ENCODE measurements around the gene GREM2.

Gene GREM2

DNA sequence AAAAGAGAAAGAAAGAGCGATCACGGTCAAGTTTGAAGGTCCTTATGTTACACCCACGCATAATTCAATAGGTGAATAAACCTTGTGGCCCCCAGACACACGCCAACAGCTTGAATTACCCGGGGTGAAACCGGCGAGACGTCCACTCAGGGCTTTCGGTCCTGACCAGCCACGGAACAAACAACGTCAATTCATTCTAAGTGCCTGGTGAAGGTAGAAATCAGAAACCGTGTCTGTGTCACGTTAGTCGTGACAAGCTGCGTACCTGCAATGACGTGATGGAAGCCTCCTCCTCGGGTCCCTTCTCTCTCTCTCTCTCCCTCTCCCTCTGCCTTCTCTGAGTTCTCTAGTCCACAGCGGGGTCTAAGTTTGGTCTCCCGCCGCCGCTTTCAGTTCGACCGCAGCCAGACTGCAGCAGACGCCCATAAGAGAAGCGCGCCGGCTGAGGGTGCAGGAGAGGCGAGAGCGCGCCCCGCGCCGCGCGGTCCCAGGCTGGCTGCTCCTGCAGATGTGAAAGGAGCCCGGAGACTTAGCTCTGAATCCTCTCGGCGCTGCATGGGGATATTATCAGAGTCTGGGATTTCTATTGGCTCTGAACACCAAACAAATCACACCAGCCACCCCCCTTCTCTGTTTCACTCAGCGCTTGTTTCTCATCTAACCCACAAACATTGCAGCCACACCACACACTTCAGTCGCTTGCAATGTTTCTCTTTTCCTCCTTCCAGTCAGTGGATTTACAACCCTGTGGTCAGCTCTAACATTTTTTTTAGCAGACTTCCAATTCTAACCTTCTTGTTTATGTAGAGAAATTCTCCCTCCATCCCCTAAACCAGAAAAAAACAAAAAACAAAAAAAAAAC lies at the start of gene GREM2:
TSS of gene GREM2 (minus strand) at position 537 of the 862 bp plus-strand sequence. CDS start 118,680 bp downstream, outside the sequence.
- TF ChIP-seq, protein P1, sequence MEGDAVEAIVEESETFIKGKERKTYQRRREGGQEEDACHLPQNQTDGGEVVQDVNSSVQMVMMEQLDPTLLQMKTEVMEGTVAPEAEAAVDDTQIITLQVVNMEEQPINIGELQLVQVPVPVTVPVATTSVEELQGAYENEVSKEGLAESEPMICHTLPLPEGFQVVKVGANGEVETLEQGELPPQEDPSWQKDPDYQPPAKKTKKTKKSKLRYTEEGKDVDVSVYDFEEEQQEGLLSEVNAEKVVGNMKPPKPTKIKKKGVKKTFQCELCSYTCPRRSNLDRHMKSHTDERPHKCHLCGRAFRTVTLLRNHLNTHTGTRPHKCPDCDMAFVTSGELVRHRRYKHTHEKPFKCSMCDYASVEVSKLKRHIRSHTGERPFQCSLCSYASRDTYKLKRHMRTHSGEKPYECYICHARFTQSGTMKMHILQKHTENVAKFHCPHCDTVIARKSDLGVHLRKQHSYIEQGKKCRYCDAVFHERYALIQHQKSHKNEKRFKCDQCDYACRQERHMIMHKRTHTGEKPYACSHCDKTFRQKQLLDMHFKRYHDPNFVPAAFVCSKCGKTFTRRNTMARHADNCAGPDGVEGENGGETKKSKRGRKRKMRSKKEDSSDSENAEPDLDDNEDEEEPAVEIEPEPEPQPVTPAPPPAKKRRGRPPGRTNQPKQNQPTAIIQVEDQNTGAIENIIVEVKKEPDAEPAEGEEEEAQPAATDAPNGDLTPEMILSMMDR (IDR thresholded peaks at IDR 0.05; ENCODE audit: low read depth, low read length), result no peak
- H3K4me3 ChIP-seq (ENCODE audit: low read depth, low read length), result peak within 1 kb of the TSS; percentile 56
- peak; percentile 93 for DNase-seq (ENCODE audit: low read depth, low spot score)
- in situ Hi-C loops (cut with HindIII; ENCODE audit: low sequenced_read_pairs), result no loop called here

DNA sequence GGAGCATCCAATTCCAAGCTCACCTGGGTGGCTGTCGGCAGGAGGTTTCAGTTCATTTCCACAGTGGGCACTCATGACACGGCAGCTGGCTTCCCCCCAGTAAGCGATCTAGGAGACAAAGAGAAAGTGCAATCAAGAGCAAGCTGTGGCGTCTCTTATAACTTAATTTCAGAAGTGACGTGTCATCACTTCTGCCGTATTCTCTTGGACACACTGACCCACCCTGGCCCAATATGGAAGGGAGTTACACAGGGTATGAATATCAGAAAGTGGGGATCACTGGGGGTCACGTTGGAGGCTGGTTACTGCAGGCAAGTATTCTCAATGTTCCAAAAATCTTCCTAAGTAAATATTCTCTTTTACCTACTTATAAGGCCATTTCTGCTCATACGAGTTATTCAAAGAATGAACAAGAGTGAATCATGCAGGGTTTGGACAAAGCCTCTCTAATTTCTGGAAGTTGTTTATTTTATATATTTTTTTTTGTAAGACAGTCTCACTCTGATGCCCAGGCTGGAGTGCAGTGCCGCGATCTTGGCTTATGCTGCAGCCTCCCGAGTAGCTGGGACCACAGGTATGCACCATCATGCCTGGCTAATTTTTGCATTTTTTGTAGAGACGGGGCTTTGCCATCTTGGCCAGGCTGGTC lies 46.5 kb upstream of the GREM2 start:
- TF ChIP-seq, protein P1 (IDR thresholded peaks at IDR 0.05; ENCODE audit: low read depth, low read length), result no peak
- peak; percentile 32 for DNase-seq (ENCODE audit: low read depth, low spot score)
- in situ Hi-C loops (cut with HindIII; ENCODE audit: low sequenced_read_pairs), result no loop called here
- no peak overlapping the region for H3K4me3 ChIP-seq (ENCODE audit: low read depth, low read length)

DNA sequence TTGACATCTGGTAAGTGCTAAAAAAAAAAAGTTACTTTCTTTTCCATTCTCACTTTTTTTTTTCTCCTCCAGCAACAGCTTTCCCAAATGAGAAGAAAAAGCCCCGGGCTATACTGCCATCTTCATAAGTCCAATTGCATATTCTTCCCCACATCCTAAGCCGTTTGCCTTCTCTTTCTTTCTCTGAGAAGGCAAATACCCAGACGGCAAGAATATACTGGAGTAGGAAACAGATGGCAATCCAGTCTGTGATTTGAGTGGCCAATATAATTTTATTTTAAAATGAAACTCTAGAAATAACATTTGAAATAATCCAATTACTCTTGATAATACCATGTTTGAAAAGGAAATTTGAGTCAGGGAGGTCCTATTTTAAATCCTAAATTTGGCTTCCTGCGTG lies 44.6 kb upstream of the GREM2 start:
- no peak overlapping the region for H3K4me3 ChIP-seq (ENCODE audit: low read depth, low read length)
- in situ Hi-C loops (cut with HindIII; ENCODE audit: low sequenced_read_pairs), result no loop called here
- no peak for DNase-seq (ENCODE audit: low read depth, low spot score)
- TF ChIP-seq, protein P1 (IDR thresholded peaks at IDR 0.05; ENCODE audit: low read depth, low read length), result no peak

DNA sequence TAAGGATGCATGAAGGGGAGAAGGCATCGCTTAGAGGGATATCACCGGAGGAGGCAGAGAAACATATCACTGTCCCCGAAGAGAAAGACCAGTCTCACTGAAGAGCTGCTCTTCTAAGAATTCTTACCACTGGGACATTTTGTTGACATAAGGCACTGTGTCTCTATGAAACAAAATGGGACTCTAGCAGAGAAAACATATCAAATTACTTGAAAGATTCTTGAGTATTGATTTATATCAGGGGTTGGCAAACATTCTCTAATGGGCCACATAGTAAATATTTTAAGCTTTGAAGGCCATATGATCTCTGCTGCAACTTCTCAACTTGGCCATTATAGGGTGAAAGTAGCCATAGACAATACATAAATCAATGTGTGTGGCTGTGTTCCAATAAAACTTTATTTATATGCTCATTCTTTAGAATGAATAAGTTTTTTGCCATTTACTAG lies 41.0 kb upstream of the GREM2 start:
- in situ Hi-C loops (cut with HindIII; ENCODE audit: low sequenced_read_pairs), result no loop called here
- DNase-seq (ENCODE audit: low read depth, low spot score), result no peak
- TF ChIP-seq, protein P1 (IDR thresholded peaks at IDR 0.05; ENCODE audit: low read depth, low read length), result no peak
- no peak overlapping the region for H3K4me3 ChIP-seq (ENCODE audit: low read depth, low read length)

DNA sequence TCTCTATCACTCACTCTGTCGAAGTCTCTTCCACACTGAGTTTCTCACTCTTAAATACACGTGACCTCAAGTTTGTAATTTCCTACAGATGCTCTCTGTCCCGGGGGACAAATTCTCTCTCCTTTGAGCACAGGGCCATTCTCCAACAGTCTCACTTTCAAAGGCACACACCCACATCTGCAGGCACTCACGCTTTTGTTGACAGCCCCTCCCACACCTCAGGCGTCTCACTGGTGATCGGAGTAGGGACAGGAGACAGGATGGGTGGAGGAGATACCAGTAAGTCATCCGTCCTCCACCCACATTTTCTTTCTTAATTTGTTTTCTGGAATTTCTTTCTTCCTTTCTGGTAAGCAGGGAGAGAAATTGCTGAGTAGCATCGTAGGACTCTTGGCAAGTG lies 40.6 kb upstream of the GREM2 start:
- TF ChIP-seq, protein P1 (IDR thresholded peaks at IDR 0.05; ENCODE audit: low read depth, low read length), result no peak
- no peak for DNase-seq (ENCODE audit: low read depth, low spot score)
- in situ Hi-C loops (cut with HindIII; ENCODE audit: low sequenced_read_pairs), result no loop called here
- H3K4me3 ChIP-seq (ENCODE audit: low read depth, low read length), result no peak overlapping the region

DNA sequence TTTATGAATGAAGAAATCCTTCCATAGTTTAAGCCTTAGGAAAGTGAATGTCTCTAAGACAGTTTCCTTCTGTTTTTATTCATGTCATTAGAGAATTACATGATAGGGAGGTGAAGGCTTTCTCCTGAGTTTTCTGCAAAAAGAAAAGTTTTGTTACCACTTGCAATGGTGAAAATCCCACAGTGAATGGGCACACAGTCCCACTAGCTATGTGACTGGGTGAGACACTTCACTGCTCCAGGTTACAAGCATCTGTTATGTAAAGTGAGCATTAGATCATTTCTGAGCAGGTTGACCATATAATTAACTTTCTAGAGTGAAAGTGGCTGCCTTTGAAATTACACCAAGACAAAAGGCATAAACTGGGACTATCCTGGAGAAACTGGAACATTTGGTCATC lies 38.9 kb upstream of the GREM2 start:
- no peak for DNase-seq (ENCODE audit: low read depth, low spot score)
- TF ChIP-seq, protein P1 (IDR thresholded peaks at IDR 0.05; ENCODE audit: low read depth, low read length), result no peak
- in situ Hi-C loops (cut with HindIII; ENCODE audit: low sequenced_read_pairs), result no loop called here
- H3K4me3 ChIP-seq (ENCODE audit: low read depth, low read length), result no peak overlapping the region

All from astrocyte of the spinal cord (primary cell).